ENCODE results near the gene CDH10. TPM values are rescaled to one million over a fixed set of nuclear protein-coding genes. Genes with fewer than 3 reads are reported as not detected.

Gene CDH10
- total RNA-seq, 4 donors from 2014 or later: 0.14 TPM; not detected in 3

DNA sequence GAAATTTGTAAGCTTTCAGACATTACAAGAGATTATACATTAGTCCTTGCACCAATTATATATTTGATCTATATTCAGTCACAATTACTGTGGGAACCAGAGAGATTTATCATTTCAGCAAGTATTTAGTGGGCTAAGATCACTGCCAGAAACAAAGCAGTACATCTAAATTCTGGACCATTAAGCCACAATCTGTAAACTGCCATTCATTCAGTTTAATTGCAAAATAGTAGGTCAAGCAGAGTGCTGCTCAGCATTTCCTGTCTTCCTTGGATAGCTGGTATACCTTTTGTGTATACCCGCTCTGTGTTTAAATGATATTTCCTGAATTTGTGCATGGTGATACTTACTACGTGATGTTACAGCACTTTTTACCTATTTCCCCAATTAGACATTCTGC, 42.6 kb downstream of the CDH10 start:
- Histone ChIP-seq H3K27me3 (no peaks in the 10 kb centered on the region), H3K27ac (no peak overlapping the region), H3K4me1 (no peaks in the 10 kb centered on the region), H3K9me3 (no peaks in the 10 kb centered on the region), H3K36me3 (no peaks in the 10 kb centered on the region), H3K4me3 (no peak overlapping the region)
- no peak for DNase-seq
- in situ Hi-C loops (cut with MboI; ENCODE audit: low pct_ligation_motif_present in 1 of 4, low pct_unique_long_range_greater_than_20kb in 1 of 4, low sequenced_read_pairs in 3 of 4) (no loop called here), intact Hi-C loops (cut with DNase I; ENCODE audit: low total_unique reads) (no loop called here)
- 57 to 82% methylated on average over 2 of the region's 2 CpGs for WGBS, 2 donors (ENCODE audit: low coverage in 1 of 2)
- TF ChIP-seq, protein P1, sequence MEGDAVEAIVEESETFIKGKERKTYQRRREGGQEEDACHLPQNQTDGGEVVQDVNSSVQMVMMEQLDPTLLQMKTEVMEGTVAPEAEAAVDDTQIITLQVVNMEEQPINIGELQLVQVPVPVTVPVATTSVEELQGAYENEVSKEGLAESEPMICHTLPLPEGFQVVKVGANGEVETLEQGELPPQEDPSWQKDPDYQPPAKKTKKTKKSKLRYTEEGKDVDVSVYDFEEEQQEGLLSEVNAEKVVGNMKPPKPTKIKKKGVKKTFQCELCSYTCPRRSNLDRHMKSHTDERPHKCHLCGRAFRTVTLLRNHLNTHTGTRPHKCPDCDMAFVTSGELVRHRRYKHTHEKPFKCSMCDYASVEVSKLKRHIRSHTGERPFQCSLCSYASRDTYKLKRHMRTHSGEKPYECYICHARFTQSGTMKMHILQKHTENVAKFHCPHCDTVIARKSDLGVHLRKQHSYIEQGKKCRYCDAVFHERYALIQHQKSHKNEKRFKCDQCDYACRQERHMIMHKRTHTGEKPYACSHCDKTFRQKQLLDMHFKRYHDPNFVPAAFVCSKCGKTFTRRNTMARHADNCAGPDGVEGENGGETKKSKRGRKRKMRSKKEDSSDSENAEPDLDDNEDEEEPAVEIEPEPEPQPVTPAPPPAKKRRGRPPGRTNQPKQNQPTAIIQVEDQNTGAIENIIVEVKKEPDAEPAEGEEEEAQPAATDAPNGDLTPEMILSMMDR (IDR thresholded peaks at IDR 0.05): no peak
- TF ChIP-seq POLR2A (IDR thresholded peaks at IDR 0.05): no peak
- no peak for TF ChIP-seq POLR2AphosphoS5 (IDR thresholded peaks at IDR 0.05)
- TF ChIP-seq EP300 (IDR thresholded peaks at IDR 0.05; ENCODE audit: low read depth): no peak

DNA sequence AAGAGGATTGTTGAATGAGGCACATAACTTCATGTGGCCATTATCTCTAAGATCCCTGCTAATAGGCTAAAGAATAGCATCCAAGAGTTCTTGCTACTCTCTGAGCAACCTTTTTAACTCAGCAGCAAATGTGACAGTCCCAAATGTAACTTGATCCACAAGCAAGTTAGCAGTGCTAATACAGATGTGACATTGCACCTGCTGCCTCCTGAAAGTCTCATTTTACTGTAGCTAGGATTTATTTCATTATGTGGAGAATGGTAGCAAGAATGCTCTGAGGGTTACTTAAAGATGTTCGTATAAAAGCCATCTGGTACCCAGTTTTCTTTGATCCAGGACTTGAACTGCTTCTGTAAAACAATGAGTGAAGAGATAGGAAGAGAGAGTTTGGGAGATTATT, 45.8 kb downstream of the CDH10 start:
- Histone ChIP-seq H3K4me3 (no peak overlapping the region), H3K36me3 (no peaks in the 10 kb centered on the region), H3K27me3 (no peaks in the 10 kb centered on the region), H3K9me3 (no peaks in the 10 kb centered on the region), H3K4me1 (no peaks in the 10 kb centered on the region), H3K27ac (no peak overlapping the region)
- intact Hi-C loops (cut with DNase I; ENCODE audit: low total_unique reads) (no loop called here), in situ Hi-C loops (cut with MboI; ENCODE audit: low pct_ligation_motif_present in 1 of 4, low pct_unique_long_range_greater_than_20kb in 1 of 4, low sequenced_read_pairs in 3 of 4) (no loop called here)
- WGBS, 2 donors (ENCODE audit: low coverage in 1 of 2): 33 to 58% methylated on average over 1 of the region's 1 CpG
- DNase-seq: no peak
- TF ChIP-seq, protein P1 (IDR thresholded peaks at IDR 0.05): no peak
- no peak for TF ChIP-seq POLR2AphosphoS5 (IDR thresholded peaks at IDR 0.05)
- no peak for TF ChIP-seq POLR2A (IDR thresholded peaks at IDR 0.05)
- TF ChIP-seq EP300 (IDR thresholded peaks at IDR 0.05; ENCODE audit: low read depth): no peak

DNA sequence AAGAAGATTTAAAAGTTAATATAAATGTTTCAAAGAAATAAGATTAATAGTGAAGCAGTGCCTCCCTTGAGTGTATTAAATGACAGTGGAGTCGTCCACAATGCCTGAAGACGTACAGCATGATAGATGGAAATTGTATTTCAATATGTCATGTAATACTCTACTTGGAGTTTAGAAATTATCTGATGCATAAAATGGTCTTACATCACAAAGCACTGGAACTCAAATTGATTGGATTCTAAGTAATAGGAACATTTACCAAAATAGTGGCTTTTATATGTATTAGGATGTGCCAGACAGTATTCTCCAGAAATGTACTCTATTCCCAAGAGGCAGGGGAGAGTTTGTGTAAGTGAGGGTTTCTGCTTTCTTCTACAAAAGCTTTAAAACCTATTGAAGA, 49.4 kb downstream of the CDH10 start:
- intact Hi-C loops (cut with DNase I; ENCODE audit: low total_unique reads): no loop called here
- TF ChIP-seq POLR2AphosphoS5 (IDR thresholded peaks at IDR 0.05): no peak
- TF ChIP-seq, protein P1 (IDR thresholded peaks at IDR 0.05): no peak
- no peak for TF ChIP-seq POLR2A (IDR thresholded peaks at IDR 0.05)
- TF ChIP-seq EP300 (IDR thresholded peaks at IDR 0.05; ENCODE audit: low read depth): no peak
- H3K4me1 ChIP-seq: no peaks in the 10 kb centered on the region
- no peaks in the 10 kb centered on the region for H3K27me3 ChIP-seq
- WGBS, 2 donors (ENCODE audit: low coverage in 1 of 2): 64% methylated on average over 2 of the region's 2 CpGs
- no peaks in the 10 kb centered on the region for H3K36me3 ChIP-seq
- no peak overlapping the region for H3K27ac ChIP-seq
- no peak overlapping the region for H3K4me3 ChIP-seq
- no peak for DNase-seq
- H3K9me3 ChIP-seq: no peaks in the 10 kb centered on the region
- in situ Hi-C loops (cut with MboI; ENCODE audit: low pct_ligation_motif_present in 1 of 4, low pct_unique_long_range_greater_than_20kb in 1 of 4, low sequenced_read_pairs in 3 of 4): no loop called here

DNA sequence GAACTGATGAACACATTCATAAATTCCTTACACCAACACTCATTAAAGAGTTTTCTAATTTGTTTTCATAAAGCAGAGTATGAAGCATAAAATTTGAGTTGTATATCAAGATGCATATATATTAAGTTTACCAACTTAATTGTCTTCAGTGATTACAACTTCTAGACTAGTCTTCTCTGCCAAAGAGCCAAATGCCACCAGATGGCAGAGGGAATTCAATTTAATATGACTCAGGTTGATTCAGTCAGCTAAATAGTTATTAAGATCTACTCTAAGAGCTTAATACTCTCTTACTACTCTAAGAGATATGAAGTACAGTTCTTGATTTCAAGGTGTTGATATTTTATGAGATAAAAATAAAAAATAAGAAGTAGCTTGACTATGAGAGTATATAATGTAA, 53.4 kb downstream of the CDH10 start:
- no peak for DNase-seq
- TF ChIP-seq POLR2A (IDR thresholded peaks at IDR 0.05): no peak
- TF ChIP-seq, protein P1 (IDR thresholded peaks at IDR 0.05): no peak
- TF ChIP-seq EP300 (IDR thresholded peaks at IDR 0.05; ENCODE audit: low read depth): no peak
- TF ChIP-seq POLR2AphosphoS5 (IDR thresholded peaks at IDR 0.05): no peak
- intact Hi-C loops (cut with DNase I; ENCODE audit: low total_unique reads): no loop called here
- no peaks in the 10 kb centered on the region for H3K9me3 ChIP-seq
- H3K27me3 ChIP-seq: no peaks in the 10 kb centered on the region
- H3K27ac ChIP-seq: no peak overlapping the region
- in situ Hi-C loops (cut with MboI; ENCODE audit: low pct_ligation_motif_present in 1 of 4, low pct_unique_long_range_greater_than_20kb in 1 of 4, low sequenced_read_pairs in 3 of 4): no loop called here
- no peak overlapping the region for H3K4me3 ChIP-seq
- no peaks in the 10 kb centered on the region for H3K4me1 ChIP-seq
- no peaks in the 10 kb centered on the region for H3K36me3 ChIP-seq
